Endothelial cell of umbilical vein (primary cell): ENCODE measurements around the gene CDH23. TPM values are rescaled to one million over a fixed set of nuclear protein-coding genes. Genes with fewer than 3 reads are reported as not detected.

ENCODE experiments used
- BruUV-seq: library from RNA; stranded (reverse); fragments of 400-500 nt; replicated peaks from 2 replicates; lab custom pipeline; 2021; lab: Mats Ljungman, UMichigan
- CTCF ChIA-PET: fragments of 300-600, 350-600 bp; sonication (Branson Sonifier 250); formaldehyde crosslinking; loops from one replicate; lab custom pipeline; 2021; ENCODE audit warnings: antibody characterized with exemption, inconsistent platforms; lab: Charles Lee
- POLR2A ChIA-PET: fragments of 300-600, 350-600 bp; sonication (Branson Sonifier 250); formaldehyde crosslinking; loops from one replicate; lab custom pipeline; 2021; ENCODE audit warnings: antibody characterized with exemption, inconsistent platforms; lab: Charles Lee
- DNase-seq: peaks from one replicate; pipeline ENCODE4 v3.0.0-alpha.2; 2011; ENCODE audit warnings: low read depth, low spot score
- FAIRE-seq: peaks from 2 replicates; lab custom pipeline; 2011; peaks lifted over from hg19 to GRCh38; lab: Jason Lieb, UNC
- H2AFZ ChIP-seq: 2 replicates; pipeline ENCODE4 v1.6.0; 2012; ENCODE audit warnings: low read depth, low read length, control low read depth, inconsistent platforms
- H3K27ac ChIP-seq: 2 replicates; pipeline ENCODE4 v1.5.1; 2011; ENCODE audit warnings: low read depth, mild to moderate bottlenecking, control low read depth, low read length, moderate library complexity; ENCODE audit not compliant: insufficient read depth
- H3K27me3 ChIP-seq, 2 experiments: 2 replicates each; pipeline versions ENCODE4 v1.6.0 to v1.6.1; 2011; ENCODE audit warnings: low read length in 2 of 2, mixed read lengths in 1 of 2; ENCODE audit not compliant: control insufficient read depth in 2 of 2, insufficient read depth in 2 of 2
- H3K36me3 ChIP-seq, 2 experiments: 2 replicates in 1 of 2; 3 replicates in 1 of 2; pipeline ENCODE4 v1.5.1; 2011; ENCODE audit warnings: low read length in 2 of 2, mild to moderate bottlenecking in 1 of 2, moderate library complexity in 1 of 2; ENCODE audit not compliant: control insufficient read depth in 2 of 2, insufficient read depth in 2 of 2; ENCODE audit errors: extremely low read depth in 1 of 2
- H3K4me1 ChIP-seq: 3 replicates; pipeline ENCODE4 v1.5.1; 2011; ENCODE audit warnings: mild to moderate bottlenecking, low read length; ENCODE audit not compliant: control insufficient read depth, insufficient read depth; ENCODE audit errors: extremely low read depth
- H3K4me2 ChIP-seq: 2 replicates; pipeline ENCODE4 v1.6.1; 2011; ENCODE audit warnings: low read length, control low read depth, mixed read lengths; ENCODE audit not compliant: insufficient read depth
- H3K4me3 ChIP-seq, 3 experiments: fragments of 200-600 bp in 1 of 3; sonication (generic), shearing (Covaris generic) in 1 of 3; replicated peaks in 1 of 3; 2 replicates each; pipeline ENCODE4 v1.5.1; 2011 to 2016; ENCODE audit warnings: control low read depth in 3 of 3, low read length in 3 of 3, mild to moderate bottlenecking in 2 of 3, inconsistent platforms in 1 of 3, low read depth in 1 of 3, moderate library complexity in 1 of 3; ENCODE audit not compliant: insufficient read depth in 1 of 3
- H3K79me2 ChIP-seq: 2 replicates; pipeline ENCODE4 v1.6.0; 2012; ENCODE audit warnings: low read length, inconsistent platforms; ENCODE audit not compliant: control insufficient read depth, insufficient read depth
- H3K9ac ChIP-seq: replicated peaks from 2 replicates; pipeline ENCODE3; 2011; ENCODE audit warnings: low read length, control low read depth; ENCODE audit not compliant: insufficient read depth; ENCODE audit errors: extremely low read depth
- H3K9me1 ChIP-seq: replicated peaks from 3 replicates; pipeline ENCODE4 v1.6.0; 2011; ENCODE audit warnings: mild to moderate bottlenecking, low read length; ENCODE audit not compliant: control insufficient read depth, insufficient read depth; ENCODE audit errors: extremely low read depth
- H3K9me3 ChIP-seq: replicated peaks from 2 replicates; pipeline ENCODE4 v1.5.1; 2012; ENCODE audit warnings: low read length, inconsistent platforms; ENCODE audit not compliant: control insufficient read depth, insufficient read depth
- H4K20me1 ChIP-seq: replicated peaks from 2 replicates; pipeline ENCODE3; 2011; ENCODE audit warnings: mild to moderate bottlenecking, low read length; ENCODE audit not compliant: control insufficient read depth, insufficient read depth; ENCODE audit errors: extremely low read depth
- EZH2 ChIP-seq: IDR thresholded peaks from 2 replicates; pipeline ENCODE4 v1.6.1; 2012; ENCODE audit warnings: borderline replicate concordance, low read depth, mild to moderate bottlenecking, moderate library complexity, low read length, inconsistent platforms; ENCODE audit not compliant: severe bottlenecking
- FOS ChIP-seq: IDR thresholded peaks from 2 replicates; pipeline ENCODE4 v1.6.1; 2011; ENCODE audit warnings: mild to moderate bottlenecking, low read length, moderate library complexity, borderline replicate concordance; ENCODE audit not compliant: insufficient read depth
- GATA2 ChIP-seq: IDR thresholded peaks from 2 replicates; pipeline ENCODE4 v1.7.0; 2011; ENCODE audit warnings: low read depth, mild to moderate bottlenecking, moderate library complexity, mixed read lengths, low read length; ENCODE audit not compliant: insufficient read length, insufficient read depth
- JUN ChIP-seq: IDR thresholded peaks from 2 replicates; pipeline ENCODE4 v1.6.1; 2011; ENCODE audit warnings: borderline replicate concordance, low read depth; ENCODE audit not compliant: insufficient read length, insufficient read depth
- MYC ChIP-seq: IDR thresholded peaks from one replicate; pipeline ENCODE4 v1.6.1; 2011; ENCODE audit warnings: mild to moderate bottlenecking, low read depth, low read length
- POLR2A ChIP-seq: IDR thresholded peaks from 2 replicates; pipeline ENCODE4 v1.6.1; 2012; ENCODE audit warnings: low read depth, mild to moderate bottlenecking, control low read depth, low read length
- POLR2AphosphoS5 ChIP-seq: IDR thresholded peaks from 2 replicates; pipeline ENCODE4 v1.6.1; 2012; ENCODE audit warnings: low read depth, mild to moderate bottlenecking, control low read depth, low read length, moderate library complexity; ENCODE audit not compliant: insufficient read depth
- dilution Hi-C: fragments of 300-500 bp; cut with MboI; formaldehyde crosslinking; loops from one replicate; pipeline ENCODE4 v1.15.0; 2019; ENCODE audit warnings: low sequenced_read_pairs; ENCODE audit not compliant: extremely low pct_ligation_motif_present
- intact Hi-C: fragments of 100-400 bp; cut with micrococcal nuclease; formaldehyde crosslinking; loops from one replicate; pipeline ENCODE4 v1.10.0; 2022
- polyA plus RNA-seq, 4 experiments: library from polyadenylated mRNA; depleted of rRNA in 3 of 4; stranded (reverse) in 3 of 4; unstranded in 1 of 4; fragments of >200 nt; gene quantifications; 2 replicates each; pipeline versions ENCODE4 v1.2.1 to v1.2.3, GENCODE V29; 2011 to 2012; ENCODE audit warnings: missing spikeins in 1 of 4
- total RNA-seq: library from RNA; stranded (reverse); gene quantifications from 2 replicates; pipeline ENCODE4 v1.2.3, GENCODE V29; 2021
- TF ChIP-seq, protein P1 (sequence below): IDR thresholded peaks from 2 replicates; pipeline ENCODE4 v1.6.1; 2011; ENCODE audit not compliant: insufficient read depth, insufficient read length
- TF ChIP-seq, protein P2 (sequence below), 2 donors: IDR thresholded peaks; 1 replicate in 1 of 2; 2 replicates in 1 of 2; pipeline ENCODE4 v1.5.1; 2011; ENCODE audit warnings: low read length in 2 of 2, mild to moderate bottlenecking in 2 of 2, moderate library complexity in 2 of 2, control low read depth in 1 of 2, inconsistent platforms in 1 of 2, low read depth in 1 of 2; ENCODE audit not compliant: insufficient read depth in 1 of 2; ENCODE audit errors: extremely low read depth in 1 of 2

The CDH23 gene
- total and polyA plus RNA-seq, 2 donors (not counting 3 experiments of a cell fraction or from before 2014, with no cell fraction given), result not detected

DNA sequence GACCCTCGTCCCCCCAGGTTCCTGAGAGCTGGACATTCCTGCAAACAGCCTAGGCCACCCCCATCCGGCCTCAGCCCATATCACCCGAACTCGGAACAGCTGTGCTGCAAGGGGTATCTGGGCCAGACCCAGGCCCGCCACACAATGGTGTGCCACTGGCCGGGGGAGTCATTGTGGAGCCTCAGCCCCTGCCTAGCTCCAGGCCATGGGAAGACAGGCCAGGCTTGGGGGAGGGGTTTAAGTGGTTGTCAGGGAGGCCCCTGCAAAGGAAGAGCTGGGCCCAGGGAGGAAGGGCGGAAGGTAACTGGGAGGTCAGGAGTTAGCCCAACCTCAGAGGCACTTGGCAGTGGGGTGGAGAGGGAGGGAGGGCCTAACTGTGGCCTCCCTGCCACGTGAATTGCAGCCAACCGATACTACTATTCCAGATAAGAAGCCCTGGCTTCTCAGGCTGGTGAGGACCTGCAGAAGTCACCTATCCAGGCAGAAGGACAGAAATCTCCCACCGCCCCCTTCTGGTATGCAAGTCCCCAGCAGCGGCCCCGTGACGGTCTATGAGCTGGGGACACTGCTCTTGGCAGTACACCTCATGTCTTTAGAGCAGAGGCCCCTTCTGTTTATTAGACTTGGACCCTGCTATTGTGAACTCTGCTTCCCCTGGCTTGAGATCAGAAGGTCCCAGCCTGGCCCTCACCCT is 349.8 kb downstream of the CDH23 start:
- dilution Hi-C loops, result no loop called here
- no peak overlapping the region for H2AFZ ChIP-seq
- H4K20me1 ChIP-seq, result no peaks in the 10 kb centered on the region
- H3K9me3 ChIP-seq, result no peaks in the 10 kb centered on the region
- no peak for TF ChIP-seq GATA2
- no peak for TF ChIP-seq MYC
- TF ChIP-seq JUN, result no peak
- TF ChIP-seq EZH2, result no peak
- H3K9ac ChIP-seq, result no peak overlapping the region
- no peak overlapping the region for H3K4me3 ChIP-seq
- BruUV-seq, result no TSS peak
- no peaks in the 10 kb centered on the region for H3K79me2 ChIP-seq
- H3K27me3 ChIP-seq, result no peaks in the 10 kb centered on the region
- no peak overlapping the region for H3K27ac ChIP-seq
- no peaks in the 10 kb centered on the region for H3K9me1 ChIP-seq
- no peak for FAIRE-seq
- intact Hi-C loops, result no loop called here
- peak; percentile 16 for DNase-seq
- POLR2A ChIA-PET, result no interaction called here
- no peak overlapping the region for H3K4me2 ChIP-seq
- CTCF ChIA-PET, result interaction anchor here (1.0 kb wide), 1 partner anchor 18 kb away, joined by 3 read pairs; no protein-coding TSS in a partner anchor
- no peaks in the 10 kb centered on the region for H3K36me3 ChIP-seq
- peaks cover 15% of the 10 kb centered on the region for H3K4me1 ChIP-seq

DNA sequence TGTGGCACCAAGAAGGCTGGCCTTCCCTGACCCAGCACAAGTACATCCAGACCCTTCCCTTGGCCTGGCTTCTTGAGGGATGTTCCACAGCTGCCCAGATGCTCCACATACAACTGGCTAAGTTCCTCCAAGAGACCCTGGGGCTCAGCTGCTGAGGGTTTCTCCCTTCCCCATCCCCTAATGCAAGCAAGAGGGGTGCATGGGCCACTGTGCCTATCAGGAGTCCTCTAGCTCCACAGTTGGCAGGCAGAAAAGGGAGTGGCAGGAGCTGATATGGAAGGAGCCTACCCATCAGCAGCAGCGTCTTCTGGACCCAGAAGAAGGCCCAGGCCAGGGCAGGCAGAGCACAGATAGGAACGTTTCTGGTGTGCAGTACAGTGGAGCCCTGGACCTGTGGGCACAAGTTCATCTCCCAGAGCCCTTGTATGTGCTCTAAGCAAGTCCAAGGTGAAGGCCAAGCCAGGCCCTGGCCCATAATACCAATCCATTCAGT is 350.4 kb downstream of the CDH23 start:
- intact Hi-C loops, result no loop called here
- BruUV-seq, result no TSS peak
- TF ChIP-seq POLR2AphosphoS5 (no peak), POLR2A (no peak), EZH2 (no peak), MYC (no peak), GATA2 (no peak), FOS (no peak), JUN (no peak)
- TF ChIP-seq, protein P1, sequence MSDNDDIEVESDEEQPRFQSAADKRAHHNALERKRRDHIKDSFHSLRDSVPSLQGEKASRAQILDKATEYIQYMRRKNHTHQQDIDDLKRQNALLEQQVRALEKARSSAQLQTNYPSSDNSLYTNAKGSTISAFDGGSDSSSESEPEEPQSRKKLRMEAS, result no peak
- TF ChIP-seq, protein P2, sequence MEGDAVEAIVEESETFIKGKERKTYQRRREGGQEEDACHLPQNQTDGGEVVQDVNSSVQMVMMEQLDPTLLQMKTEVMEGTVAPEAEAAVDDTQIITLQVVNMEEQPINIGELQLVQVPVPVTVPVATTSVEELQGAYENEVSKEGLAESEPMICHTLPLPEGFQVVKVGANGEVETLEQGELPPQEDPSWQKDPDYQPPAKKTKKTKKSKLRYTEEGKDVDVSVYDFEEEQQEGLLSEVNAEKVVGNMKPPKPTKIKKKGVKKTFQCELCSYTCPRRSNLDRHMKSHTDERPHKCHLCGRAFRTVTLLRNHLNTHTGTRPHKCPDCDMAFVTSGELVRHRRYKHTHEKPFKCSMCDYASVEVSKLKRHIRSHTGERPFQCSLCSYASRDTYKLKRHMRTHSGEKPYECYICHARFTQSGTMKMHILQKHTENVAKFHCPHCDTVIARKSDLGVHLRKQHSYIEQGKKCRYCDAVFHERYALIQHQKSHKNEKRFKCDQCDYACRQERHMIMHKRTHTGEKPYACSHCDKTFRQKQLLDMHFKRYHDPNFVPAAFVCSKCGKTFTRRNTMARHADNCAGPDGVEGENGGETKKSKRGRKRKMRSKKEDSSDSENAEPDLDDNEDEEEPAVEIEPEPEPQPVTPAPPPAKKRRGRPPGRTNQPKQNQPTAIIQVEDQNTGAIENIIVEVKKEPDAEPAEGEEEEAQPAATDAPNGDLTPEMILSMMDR (IDR thresholded peaks at IDR 0.05; ENCODE audit: extremely low read depth in 1 of 2, insufficient read depth in 1 of 2, low read depth in 1 of 2, low read length in 2 of 2), result no peak
- ChIA-PET CTCF (interaction anchor here (0.8 to 1.0 kb wide), 2 partner anchors 19 to 26 kb away, joined by 3 read pairs; partner anchors contain the start of gene VSIR), POLR2A (no interaction called here)
- Histone ChIP-seq H3K4me1 (peaks cover 15% of the 10 kb centered on the region), H2AFZ (no peak overlapping the region), H3K9me3 (no peaks in the 10 kb centered on the region), H3K4me3 (no peak overlapping the region), H3K9ac (no peak overlapping the region), H3K27ac (no peak overlapping the region), H4K20me1 (no peaks in the 10 kb centered on the region), H3K27me3 (no peaks in the 10 kb centered on the region), H3K4me2 (no peak overlapping the region), H3K9me1 (no peaks in the 10 kb centered on the region), H3K36me3 (no peaks in the 10 kb centered on the region), H3K79me2 (no peaks in the 10 kb centered on the region)
- DNase-seq (no peak), FAIRE-seq (no peak)
- dilution Hi-C loops, result no loop called here
